Prostate gland (tissue), 2 donors: ENCODE results near the gene C21orf58. TPM values are rescaled to one million over a fixed set of nuclear protein-coding genes. Genes with fewer than 3 reads are reported as not detected.

Source experiments
- DNase-seq: peaks from one replicate; pipeline ENCODE4 v3.0.0-alpha.2; 2019; ENCODE audit warnings: low spot score
- H3K27ac ChIP-seq, 2 donors: fragments of 200-600 bp; sonication (generic); 2 replicates each; pipeline ENCODE4 v1.5.1; 2017 to 2019
- H3K27me3 ChIP-seq: fragments of 200-600 bp; sonication (generic); replicated peaks from 2 replicates; pipeline ENCODE4 v1.5.1; 2019; ENCODE audit not compliant: insufficient read depth
- H3K36me3 ChIP-seq, 2 donors: fragments of 200-600 bp; sonication (generic); 1 replicate in 1 of 2; 2 replicates in 1 of 2; pipeline versions ENCODE4 v1.5.1 to v1.8.1; 2017 to 2019
- H3K4me1 ChIP-seq: fragments of 200-600 bp; sonication (generic); replicated peaks from 2 replicates; pipeline ENCODE4 v1.5.1; 2019
- H3K4me3 ChIP-seq, 2 donors: fragments of 200-600 bp; sonication (generic); 2 replicates each; pipeline ENCODE4 v1.5.1; 2017 to 2019
- H3K9me3 ChIP-seq: fragments of 200-600 bp; sonication (generic); 2 replicates; pipeline ENCODE4 v1.5.1; 2017
- POLR2A ChIP-seq: fragments of 450-650 bp; IDR thresholded peaks from one replicate; pipeline ENCODE4 v1.6.1; 2016; ENCODE audit warnings: antibody characterized with exemption, mild to moderate bottlenecking
- POLR2AphosphoS5 ChIP-seq: sonication (generic); formaldehyde crosslinking; IDR thresholded peaks from one replicate; pipeline ENCODE4 v1.6.1; 2017; ENCODE audit warnings: antibody characterized with exemption
- WGBS: methylation state at CpG from one replicate; pipeline ENCODE4 v1.1.5; 2018; 5-methylcytosine and 5-hydroxymethylcytosine counted together
- intact Hi-C: fragments of 100-400 bp; cut with DNase I; formaldehyde crosslinking; loops from one replicate; pipeline ENCODE4 v1.14.2; 2022
- total RNA-seq, 2 donors: library from RNA; depleted of rRNA; stranded (reverse); fragments of >200 nt; gene quantifications; one replicate each; pipeline ENCODE4 v1.1.0, GENCODE V29; 2016
- TF ChIP-seq, protein P1 (sequence below), 4 experiments: fragments of 200-600 bp in 2 of 4; fragments of 450-650 bp in 2 of 4; sonication (generic) in 2 of 4; IDR thresholded peaks; 1 replicate in 3 of 4; 2 replicates in 1 of 4; pipeline ENCODE4 v1.5.1; 2016 to 2019; ENCODE audit warnings: antibody characterized with exemption in 4 of 4, mild to moderate bottlenecking in 2 of 4, moderate library complexity in 2 of 4

The C21orf58 gene
- total RNA-seq, 2 donors from 2014 or later, result 4.0 to 8.9 TPM

DNA sequence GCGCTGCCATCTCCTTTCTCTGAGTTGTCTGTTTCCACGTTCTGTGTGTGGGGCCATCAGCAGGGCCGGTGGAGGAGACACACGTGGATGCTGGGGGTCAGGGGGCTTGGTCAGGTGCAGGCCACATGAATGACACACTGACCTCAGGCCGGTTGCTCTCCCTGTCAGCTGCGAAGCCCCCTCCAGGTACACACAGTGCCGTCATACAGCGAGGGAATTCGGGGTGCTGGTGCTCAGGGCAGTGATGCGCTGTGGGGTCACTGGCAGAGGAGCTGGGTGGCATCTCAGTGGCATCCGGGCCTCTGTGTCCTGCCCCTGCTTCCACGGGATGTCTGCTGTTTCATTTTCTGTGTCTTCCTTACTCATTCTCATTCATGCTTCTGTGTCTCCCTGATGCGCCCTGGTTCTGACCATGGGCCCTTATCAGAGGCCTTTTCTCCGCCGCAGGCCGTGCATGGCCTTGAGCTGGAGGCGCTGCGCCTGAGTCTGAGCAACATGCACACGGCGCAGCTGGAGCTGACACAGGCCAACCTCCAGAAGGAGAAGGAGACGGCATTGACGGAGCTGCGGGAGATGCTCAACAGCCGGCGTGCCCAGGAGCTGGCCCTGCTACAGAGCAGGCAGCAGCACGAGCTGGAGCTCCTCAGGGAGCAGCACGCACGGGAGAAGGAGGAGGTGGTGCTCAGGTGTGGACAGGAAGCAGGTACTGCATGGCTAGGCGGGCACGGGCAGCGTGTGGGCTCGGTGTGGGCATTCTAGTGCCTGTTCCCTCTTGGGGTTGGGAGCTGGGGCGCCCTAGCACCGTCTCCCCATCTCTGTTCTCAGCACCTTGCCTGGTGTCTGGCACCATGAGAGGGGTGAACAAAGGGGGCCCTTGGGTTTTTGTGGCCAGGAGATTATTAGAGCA lies 22.9 kb upstream of the C21orf58 start:
- H3K27ac ChIP-seq, result no peak overlapping the region
- TF ChIP-seq POLR2AphosphoS5, result no peak
- no peak for TF ChIP-seq POLR2A
- TF ChIP-seq, protein P1, sequence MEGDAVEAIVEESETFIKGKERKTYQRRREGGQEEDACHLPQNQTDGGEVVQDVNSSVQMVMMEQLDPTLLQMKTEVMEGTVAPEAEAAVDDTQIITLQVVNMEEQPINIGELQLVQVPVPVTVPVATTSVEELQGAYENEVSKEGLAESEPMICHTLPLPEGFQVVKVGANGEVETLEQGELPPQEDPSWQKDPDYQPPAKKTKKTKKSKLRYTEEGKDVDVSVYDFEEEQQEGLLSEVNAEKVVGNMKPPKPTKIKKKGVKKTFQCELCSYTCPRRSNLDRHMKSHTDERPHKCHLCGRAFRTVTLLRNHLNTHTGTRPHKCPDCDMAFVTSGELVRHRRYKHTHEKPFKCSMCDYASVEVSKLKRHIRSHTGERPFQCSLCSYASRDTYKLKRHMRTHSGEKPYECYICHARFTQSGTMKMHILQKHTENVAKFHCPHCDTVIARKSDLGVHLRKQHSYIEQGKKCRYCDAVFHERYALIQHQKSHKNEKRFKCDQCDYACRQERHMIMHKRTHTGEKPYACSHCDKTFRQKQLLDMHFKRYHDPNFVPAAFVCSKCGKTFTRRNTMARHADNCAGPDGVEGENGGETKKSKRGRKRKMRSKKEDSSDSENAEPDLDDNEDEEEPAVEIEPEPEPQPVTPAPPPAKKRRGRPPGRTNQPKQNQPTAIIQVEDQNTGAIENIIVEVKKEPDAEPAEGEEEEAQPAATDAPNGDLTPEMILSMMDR (IDR thresholded peaks at IDR 0.05), result no peak
- no peaks in the 10 kb centered on the region for H3K27me3 ChIP-seq
- no peak overlapping the region for H3K4me3 ChIP-seq
- H3K4me1 ChIP-seq, result no peaks in the 10 kb centered on the region
- peaks cover 0 to 7% of the 10 kb centered on the region in 2 donors for H3K36me3 ChIP-seq
- DNase-seq, result no peak
- H3K9me3 ChIP-seq, result no peaks in the 10 kb centered on the region
- 95% methylated on average over 34 of the region's 34 CpGs for WGBS
- intact Hi-C loops, result no loop called here

- H3K36me3 ChIP-seq, result peaks cover 0 to 7% of the 10 kb centered on the region in 2 donors
- no peaks in the 10 kb centered on the region for H3K27me3 ChIP-seq
- no peak for DNase-seq
- TF ChIP-seq POLR2AphosphoS5, result no peak
- TF ChIP-seq, protein P1 (IDR thresholded peaks at IDR 0.05), result no peak
- no peak for TF ChIP-seq POLR2A
- no peak overlapping the region for H3K27ac ChIP-seq
- H3K4me3 ChIP-seq, result no peak overlapping the region
- no peaks in the 10 kb centered on the region for H3K9me3 ChIP-seq
- 92% methylated on average over 14 of the region's 14 CpGs for WGBS
- intact Hi-C loops, result no loop called here
- no peaks in the 10 kb centered on the region for H3K4me1 ChIP-seq
These were observed 22.2 kb upstream of the C21orf58 start for GRCh38 chr21:46345861-46346260.

DNA sequence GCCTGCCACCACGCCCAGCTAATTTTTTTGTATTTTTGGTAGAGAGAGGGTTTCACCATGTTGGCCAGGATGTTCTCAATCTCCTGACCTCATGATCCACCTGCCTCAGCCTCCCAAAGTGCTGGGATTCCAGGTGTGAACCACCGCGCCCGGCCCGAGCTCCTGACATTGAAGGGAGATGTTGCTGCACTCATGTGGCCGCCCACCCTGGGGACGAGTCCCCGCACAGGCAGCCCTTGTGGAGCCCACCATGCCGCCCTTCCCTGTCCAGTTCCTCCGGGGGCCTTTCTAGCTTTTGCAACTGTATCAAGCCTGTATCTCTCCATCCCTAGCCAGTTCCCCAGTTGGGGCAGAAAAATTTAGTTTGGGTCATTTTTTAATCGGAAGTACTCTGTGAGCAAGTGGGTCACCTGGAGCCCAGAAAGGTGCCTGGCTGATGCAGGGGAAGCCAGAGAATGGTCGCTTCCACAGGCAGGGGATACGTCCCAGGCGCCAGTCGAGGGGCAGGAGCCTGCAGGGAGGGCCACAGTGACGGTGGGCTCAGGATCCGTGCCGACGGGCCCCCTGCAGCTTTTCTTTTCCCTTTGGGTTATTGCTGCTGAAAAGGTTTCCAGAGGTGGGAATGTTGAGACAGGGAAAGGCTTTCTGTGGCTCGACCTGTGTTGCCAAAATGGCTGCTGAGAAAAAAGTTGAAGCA lies 20.7 kb upstream of the C21orf58 start:
- Histone ChIP-seq H3K36me3 (peaks cover 0 to 7% of the 10 kb centered on the region in 2 donors), H3K27me3 (no peaks in the 10 kb centered on the region), H3K9me3 (no peaks in the 10 kb centered on the region), H3K27ac (no peak overlapping the region), H3K4me1 (no peaks in the 10 kb centered on the region), H3K4me3 (no peak overlapping the region)
- TF ChIP-seq POLR2AphosphoS5 (no peak), POLR2A (no peak)
- TF ChIP-seq, protein P1 (IDR thresholded peaks at IDR 0.05), result no peak
- no peak for DNase-seq
- intact Hi-C loops, result no loop called here
- 96% methylated on average over 20 of the region's 20 CpGs for WGBS

DNA sequence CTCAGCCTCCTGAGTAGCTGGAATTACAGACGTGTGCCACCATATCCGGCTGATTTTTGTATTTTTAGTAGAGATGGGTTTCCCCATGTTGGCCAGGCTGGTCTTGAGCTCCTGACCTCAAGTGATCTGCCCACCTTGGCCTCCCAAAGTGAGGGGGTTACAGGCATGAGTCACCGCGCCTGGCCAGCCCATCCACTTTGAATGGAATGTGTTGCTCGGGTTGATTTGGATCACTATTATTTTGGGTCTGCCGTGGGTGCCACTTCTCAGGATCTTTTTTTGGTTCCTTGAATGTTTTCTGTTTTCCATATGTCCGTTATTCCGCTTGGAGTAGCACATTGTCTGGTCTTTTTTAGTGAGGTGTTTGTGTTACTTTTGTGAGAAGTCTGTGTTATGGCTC lies 17.3 kb upstream of the C21orf58 start:
- Histone ChIP-seq H3K27me3 (no peaks in the 10 kb centered on the region), H3K4me3 (no peak overlapping the region), H3K36me3 (no peaks in the 10 kb centered on the region), H3K27ac (no peak overlapping the region), H3K9me3 (no peaks in the 10 kb centered on the region), H3K4me1 (no peaks in the 10 kb centered on the region)
- 96% methylated on average over 8 of the region's 8 CpGs for WGBS
- no peak for DNase-seq
- intact Hi-C loops, result no loop called here
- no peak for TF ChIP-seq POLR2A

- Histone ChIP-seq H3K9me3 (no peaks in the 10 kb centered on the region), H3K36me3 (peaks cover 0 to 8% of the 10 kb centered on the region in 2 donors), H3K27me3 (no peaks in the 10 kb centered on the region), H3K4me3 (no peak overlapping the region), H3K4me1 (no peaks in the 10 kb centered on the region), H3K27ac (no peak overlapping the region)
- no peak for DNase-seq
- intact Hi-C loops, result no loop called here
- TF ChIP-seq POLR2A (no peak), POLR2AphosphoS5 (no peak)
- TF ChIP-seq, protein P1 (IDR thresholded peaks at IDR 0.05), result no peak
- 82% methylated on average over 3 of the region's 3 CpGs for WGBS
These were observed 12.9 kb upstream of the C21orf58 start for GRCh38 chr21:46336603-46337002.
